NCI-H510A treated with DMSO at 0.1 percent for 48 hours (cell line): ENCODE data around the gene FYB1.
"Not testable (repeated sequence)": the region's sequence is repeated elsewhere in the genome, so short reads cannot be mapped to it uniquely, and the experiment has no call there.

ENCODE experiments used
- DNase-seq: peaks from one replicate; lab custom pipeline; 2025; lab: John Stamatoyannopoulos, UW

The FYB1 gene

DNA sequence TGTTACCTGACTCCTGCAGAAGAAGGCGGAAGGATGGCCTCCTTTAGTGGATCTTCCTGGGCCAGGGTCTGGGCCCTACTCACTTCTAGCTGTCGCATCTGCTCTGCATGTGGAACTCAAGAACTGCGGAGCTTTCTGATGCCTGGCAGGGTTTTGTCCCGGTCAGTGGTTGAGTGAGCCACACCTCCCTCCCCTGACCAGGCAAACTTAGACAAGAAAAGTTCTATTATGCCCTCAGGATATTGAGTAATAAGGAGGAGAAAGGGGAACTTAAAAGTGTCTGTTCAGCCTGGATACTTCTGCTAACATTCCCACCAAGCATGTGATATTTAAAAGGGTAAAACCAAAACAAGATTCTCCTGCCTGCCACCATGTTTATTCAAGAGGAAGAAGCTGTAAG, at the start of gene FYB1:
Gene FYB1, minus strand, starts transcription at position 127 of the 400 bp plus-strand sequence. CDS start 16,603 bp downstream, outside the sequence.
- no peak for DNase-seq

GRCh38 chr5:39267186-39267585, 47.8 kb upstream of the FYB1 start:
- DNase-seq: no peak

- no peak for DNase-seq
Measured at GRCh38 chr5:39266442-39266841, 47.1 kb upstream of the FYB1 start.

- DNase-seq: no peak
Measured at GRCh38 chr5:39264528-39264927, 45.2 kb upstream of the FYB1 start.

- DNase-seq: no peak
Measured at GRCh38 chr5:39262981-39263380, 43.6 kb upstream of the FYB1 start.

- DNase-seq: no peak
Measured at GRCh38 chr5:39260095-39260494, 40.7 kb upstream of the FYB1 start.

DNA sequence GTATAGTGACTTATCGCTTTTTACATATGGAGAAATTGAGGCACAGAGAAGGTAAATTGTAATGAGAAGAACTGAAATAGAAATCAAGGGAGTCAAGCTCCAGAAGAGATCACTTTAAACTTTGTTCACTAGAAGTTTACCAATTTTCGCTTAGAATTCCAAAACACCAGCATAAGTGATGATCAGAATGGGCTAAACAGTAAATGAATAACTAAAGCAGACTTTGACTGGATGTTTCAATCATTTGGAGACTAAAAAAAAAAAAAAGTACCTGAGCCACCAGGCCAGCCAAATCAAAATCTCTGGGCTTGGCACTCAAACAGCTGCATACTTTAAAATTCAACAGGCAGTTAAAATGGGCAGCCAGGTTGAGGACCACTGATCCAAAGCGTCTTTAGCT, 38.2 kb upstream of the FYB1 start:
- DNase-seq: no peak

- DNase-seq: no peak
Measured at GRCh38 chr5:39256477-39257235, 37.3 kb upstream of the FYB1 start.

GRCh38 chr5:39255406-39255805, 36.0 kb upstream of the FYB1 start:
- DNase-seq: no peak

DNA sequence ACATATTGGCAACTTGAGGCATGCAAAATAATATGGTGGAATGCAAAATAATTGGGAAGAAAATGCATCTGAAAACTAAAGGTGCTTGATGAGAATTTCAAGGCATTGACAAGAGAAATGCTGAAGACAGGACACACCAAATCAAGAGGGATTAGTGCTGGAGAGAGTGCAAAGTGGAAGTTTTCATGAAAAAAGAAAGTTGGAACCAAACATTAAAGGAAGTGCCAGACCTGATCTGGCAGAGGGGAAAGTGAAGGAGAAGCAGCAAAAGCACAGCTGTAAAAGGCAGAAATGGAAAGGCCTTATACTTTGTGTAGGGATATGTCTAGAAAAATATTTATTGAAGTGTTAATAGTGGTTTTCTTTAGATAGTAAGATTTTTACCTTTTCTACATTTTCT, 35.3 kb upstream of the FYB1 start:
- no peak for DNase-seq

GRCh38 chr5:39253196-39253595, 33.8 kb upstream of the FYB1 start:
- no peak for DNase-seq

DNA sequence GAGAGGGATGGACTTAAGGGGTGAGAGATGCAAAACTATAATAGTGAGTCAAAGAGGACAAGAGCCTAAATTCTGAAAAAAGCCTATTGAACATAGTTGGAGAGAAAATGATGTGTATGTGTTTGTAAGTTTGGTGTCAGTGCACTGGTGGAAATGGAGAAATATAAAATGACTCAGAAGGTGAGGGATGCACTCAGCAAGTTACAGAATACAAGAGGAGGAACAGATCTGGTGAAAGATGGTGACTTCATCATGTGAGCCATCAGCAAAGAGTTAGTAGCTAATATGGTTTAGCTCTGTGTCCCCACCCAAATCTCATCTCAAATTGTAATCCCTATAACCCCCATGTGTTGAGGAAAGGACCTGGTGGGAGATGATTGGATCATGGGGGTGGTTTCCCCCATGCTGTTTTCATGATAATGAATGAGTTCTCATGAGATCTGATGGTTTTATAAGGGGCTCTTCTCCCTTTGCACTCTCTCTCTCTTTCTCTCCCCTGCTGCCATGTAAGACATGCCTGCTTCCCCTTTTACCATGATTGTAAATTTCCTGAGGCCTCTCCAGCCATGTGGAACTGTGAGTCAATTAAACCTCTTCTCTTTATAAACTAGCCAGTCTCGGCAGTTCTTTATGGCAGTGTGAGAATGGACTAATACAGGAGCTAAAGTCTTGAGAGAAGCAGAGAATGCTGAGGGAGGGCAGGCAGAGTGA, 30.4 kb upstream of the FYB1 start:
- no peak for DNase-seq

- DNase-seq: no peak
Measured at GRCh38 chr5:39249069-39249468, 29.7 kb upstream of the FYB1 start.

- no peak for DNase-seq
Measured at GRCh38 chr5:39240750-39241149, 21.4 kb upstream of the FYB1 start.

DNA sequence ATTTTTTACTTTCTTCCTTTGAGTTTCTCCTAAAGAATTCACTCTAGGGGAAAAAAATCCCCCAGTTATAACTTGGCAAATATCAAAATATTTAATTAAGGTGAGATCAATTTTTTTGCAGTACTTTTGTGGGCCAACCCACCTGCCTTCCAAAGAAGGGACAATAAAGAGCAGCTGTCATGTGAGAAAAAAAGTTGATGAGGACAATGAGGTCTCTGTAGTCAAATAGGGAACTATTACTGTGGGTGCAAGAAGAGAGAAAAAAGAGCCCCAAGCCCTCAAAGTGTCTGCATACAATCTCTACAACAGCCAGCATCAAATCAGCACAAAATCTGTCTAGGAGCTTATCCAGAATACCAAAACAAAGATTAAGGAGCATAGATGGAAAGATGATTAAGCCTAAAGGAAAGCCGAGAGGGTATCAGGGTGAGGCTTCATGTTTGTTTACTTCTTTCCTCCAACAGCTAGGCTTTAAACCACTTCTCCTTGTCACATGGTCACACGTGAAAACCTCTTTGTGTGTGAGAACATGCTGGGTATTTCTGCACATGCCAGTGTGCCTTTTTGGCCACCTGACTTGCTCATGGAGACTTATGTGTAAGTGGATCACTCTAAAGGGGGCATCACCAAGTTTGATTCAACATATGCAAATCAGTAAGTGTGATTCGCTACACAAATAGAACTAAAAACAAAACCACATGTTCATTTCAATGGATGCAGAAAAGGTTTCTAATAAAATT, 19.2 kb upstream of the FYB1 start:
- DNase-seq: no peak

DNA sequence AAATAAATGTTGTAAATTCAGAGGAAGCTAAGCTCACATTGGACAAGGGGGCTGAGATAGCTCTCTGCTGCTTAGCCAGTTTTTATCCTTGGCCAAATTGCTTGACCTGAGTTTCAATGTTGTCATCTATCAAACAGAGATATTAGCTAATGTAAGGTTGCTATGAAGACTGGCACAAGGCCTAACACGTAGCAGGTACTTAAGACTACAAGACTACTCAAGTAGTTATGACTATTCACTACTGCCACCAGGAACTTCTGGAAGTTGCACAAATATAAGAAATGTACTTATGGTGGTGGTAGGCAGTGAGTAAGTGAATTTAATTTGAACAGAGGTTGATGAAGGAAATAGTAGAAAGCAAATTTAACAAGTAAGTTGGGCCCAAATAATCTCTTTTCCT, 17.4 kb upstream of the FYB1 start:
- no peak for DNase-seq

DNA sequence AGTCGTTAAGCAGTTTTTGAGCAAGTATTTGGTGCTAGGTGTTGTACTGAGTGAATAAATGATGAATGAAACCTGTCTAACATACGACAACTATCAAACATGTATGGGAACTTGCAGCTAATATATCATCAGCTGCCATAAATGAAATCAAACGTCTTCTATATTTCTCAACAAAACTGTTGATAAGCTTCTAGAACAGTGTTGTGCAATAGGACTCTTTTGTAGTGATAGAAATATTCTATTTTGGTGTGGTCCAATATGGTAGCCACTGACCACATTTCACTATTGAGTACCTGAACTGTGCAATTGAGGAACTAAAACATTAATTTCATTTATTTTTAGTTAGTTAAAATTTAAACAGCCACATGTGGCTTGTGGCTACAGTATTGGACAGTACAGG, 16.3 kb upstream of the FYB1 start:
- no peak for DNase-seq

GRCh38 chr5:39234494-39234893, 15.1 kb upstream of the FYB1 start:
- not testable (repeated sequence) for DNase-seq

DNA sequence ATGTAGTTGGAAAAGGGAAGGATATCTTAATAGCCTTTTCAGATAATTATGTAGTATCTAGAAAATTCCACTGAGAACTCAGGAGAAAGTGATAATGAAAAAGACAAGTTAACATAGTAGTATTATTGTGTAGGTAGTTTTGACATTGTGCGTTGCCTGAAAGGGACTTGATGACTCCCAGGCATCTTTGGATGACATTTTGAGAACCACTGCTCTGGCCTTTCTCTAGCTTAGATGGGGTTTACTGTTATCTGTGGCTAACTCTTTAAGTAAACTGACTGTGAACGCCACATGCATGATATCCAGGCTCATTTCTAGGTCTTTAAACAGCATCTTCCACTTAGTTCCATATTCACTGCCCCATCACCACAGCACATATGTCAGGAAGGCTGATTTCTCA, 14.4 kb upstream of the FYB1 start:
- DNase-seq: no peak

DNA sequence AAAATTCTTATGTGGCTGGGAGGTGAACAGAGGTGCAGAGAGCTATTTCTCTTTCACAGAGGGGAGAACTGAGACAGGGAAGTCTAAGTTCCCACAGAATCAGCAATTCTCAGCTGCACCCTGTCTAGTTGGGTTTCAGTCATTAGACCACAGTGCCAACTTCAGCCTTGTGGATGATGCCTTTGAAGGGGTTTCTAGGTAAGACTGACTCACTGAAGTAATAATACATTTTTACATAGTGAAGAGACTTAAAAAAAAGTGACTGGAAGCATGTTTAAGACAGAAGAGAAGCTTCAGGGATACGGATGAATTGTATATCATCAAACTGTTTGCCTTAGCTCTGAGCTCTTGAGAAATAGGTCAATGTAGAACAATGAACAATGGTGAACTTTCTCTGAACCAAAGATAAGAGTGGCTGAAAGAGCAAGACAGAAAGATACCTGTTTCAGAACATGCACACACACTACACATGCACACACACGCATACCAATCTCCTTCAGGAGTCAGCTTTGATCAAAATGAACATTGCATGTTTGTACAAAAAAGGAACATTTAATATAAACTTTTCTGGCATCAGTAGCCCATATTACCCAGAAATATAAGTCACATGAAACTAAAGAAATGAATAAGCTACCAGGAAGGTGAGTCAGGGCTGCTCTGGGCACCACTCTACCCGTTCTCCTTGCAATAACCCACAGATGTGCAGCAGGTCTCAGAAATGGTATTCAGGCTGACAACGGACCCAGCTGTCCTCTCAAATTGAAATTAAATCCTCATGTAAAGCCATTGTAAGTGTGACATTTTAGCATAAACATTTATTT, 12.6 kb upstream of the FYB1 start:
- DNase-seq: no peak

- DNase-seq: no peak
Measured at GRCh38 chr5:39228596-39228995, 9.2 kb upstream of the FYB1 start.

DNA sequence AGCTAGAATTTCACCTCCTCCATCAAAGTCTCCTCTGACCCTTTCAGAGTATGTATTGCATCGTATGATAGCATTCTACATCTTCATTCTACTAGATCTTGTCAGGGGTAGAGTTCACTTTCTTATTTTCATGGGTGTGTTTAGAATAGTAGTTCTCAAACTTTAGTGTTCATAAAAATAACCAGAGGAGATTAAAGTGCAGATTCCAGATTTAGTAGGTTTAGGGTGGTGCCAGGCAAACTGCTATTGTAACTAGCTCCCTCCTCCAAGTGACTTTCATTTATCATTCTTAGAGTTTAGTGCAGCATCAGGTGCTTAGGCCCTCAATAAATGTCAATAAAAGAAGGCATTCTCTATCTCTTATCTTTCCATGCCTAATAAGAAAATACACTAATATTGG, 7.2 kb upstream of the FYB1 start:
- no peak for DNase-seq
